A204.1 (cell line): Measurements from ENCODE around the gene ATP6V1B1.
A peak's percentile ranks its signal among the peaks of the same experiment; 100 is the strongest.

Source experiments
- FAIRE-seq: peaks from 2 replicates; lab custom pipeline; 2012; peaks lifted over from hg19 to GRCh38; lab: Jason Lieb, UNC

The ATP6V1B1 gene

GRCh38 chr2:70901227-70902066 lies 34.3 kb upstream of the ATP6V1B1 start:
- FAIRE-seq: no peak

- FAIRE-seq: no peak
These were observed 33.6 kb upstream of the ATP6V1B1 start for GRCh38 chr2:70902067-70902442.

- no peak for FAIRE-seq
These were observed 33.1 kb upstream of the ATP6V1B1 start for GRCh38 chr2:70902579-70902978.

GRCh38 chr2:70903171-70903570 lies 32.5 kb upstream of the ATP6V1B1 start:
- no peak for FAIRE-seq

- FAIRE-seq: no peak
These were observed 31.9 kb upstream of the ATP6V1B1 start for GRCh38 chr2:70903641-70904340.

- FAIRE-seq: no peak
These were observed 31.1 kb upstream of the ATP6V1B1 start for GRCh38 chr2:70904371-70905216.

- no peak for FAIRE-seq
These were observed 30.0 kb upstream of the ATP6V1B1 start for GRCh38 chr2:70905443-70906421.

GRCh38 chr2:70906439-70907005 lies 29.2 kb upstream of the ATP6V1B1 start:
- no peak for FAIRE-seq

- FAIRE-seq: no peak
These were observed 28.3 kb upstream of the ATP6V1B1 start for GRCh38 chr2:70907130-70908057.

- no peak for FAIRE-seq
These were observed 19.4 kb upstream of the ATP6V1B1 start for GRCh38 chr2:70916291-70916690.

GRCh38 chr2:70918016-70918415 lies 17.7 kb upstream of the ATP6V1B1 start:
- FAIRE-seq: no peak

GRCh38 chr2:70919672-70920366 lies 15.9 kb upstream of the ATP6V1B1 start:
- FAIRE-seq: peak; percentile 94

GRCh38 chr2:70920367-70920715 lies 15.4 kb upstream of the ATP6V1B1 start:
- no peak for FAIRE-seq

- FAIRE-seq: no peak
These were observed 14.7 kb upstream of the ATP6V1B1 start for GRCh38 chr2:70921031-70921430.

GRCh38 chr2:70921839-70922234 lies 13.9 kb upstream of the ATP6V1B1 start:
- no peak for FAIRE-seq

- FAIRE-seq: no peak
These were observed 13.2 kb upstream of the ATP6V1B1 start for GRCh38 chr2:70922235-70923234.

- no peak for FAIRE-seq
These were observed 12.2 kb upstream of the ATP6V1B1 start for GRCh38 chr2:70923378-70924015.

- FAIRE-seq: no peak
These were observed 9.7 kb upstream of the ATP6V1B1 start for GRCh38 chr2:70926042-70926441.
